ENCODE measurements around the gene COL24A1.
"Not testable (repeated sequence)": the region's sequence is repeated elsewhere in the genome, so short reads cannot be mapped to it uniquely, and the experiment has no call there.

The COL24A1 gene

DNA sequence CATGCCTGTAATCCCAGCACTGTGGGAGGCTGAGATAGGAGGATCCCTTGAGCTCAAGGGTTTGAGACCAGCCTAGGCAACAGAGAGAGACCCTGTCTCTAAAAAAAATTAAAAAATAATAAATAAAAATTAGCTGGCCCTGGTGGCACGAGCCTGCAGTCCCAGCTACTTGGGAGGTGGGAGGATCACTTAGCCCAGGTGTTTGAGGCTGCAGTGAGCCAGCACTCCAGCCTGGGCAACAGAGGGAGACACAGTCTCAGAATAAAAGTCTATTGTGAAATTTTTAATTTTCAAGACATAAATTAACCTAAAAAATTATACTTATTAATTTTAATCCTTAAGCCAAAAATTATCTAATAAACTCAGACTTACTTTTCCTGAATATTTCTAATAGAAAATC is 317.1 kb downstream of the COL24A1 start:
- TF ChIP-seq, protein P1, sequence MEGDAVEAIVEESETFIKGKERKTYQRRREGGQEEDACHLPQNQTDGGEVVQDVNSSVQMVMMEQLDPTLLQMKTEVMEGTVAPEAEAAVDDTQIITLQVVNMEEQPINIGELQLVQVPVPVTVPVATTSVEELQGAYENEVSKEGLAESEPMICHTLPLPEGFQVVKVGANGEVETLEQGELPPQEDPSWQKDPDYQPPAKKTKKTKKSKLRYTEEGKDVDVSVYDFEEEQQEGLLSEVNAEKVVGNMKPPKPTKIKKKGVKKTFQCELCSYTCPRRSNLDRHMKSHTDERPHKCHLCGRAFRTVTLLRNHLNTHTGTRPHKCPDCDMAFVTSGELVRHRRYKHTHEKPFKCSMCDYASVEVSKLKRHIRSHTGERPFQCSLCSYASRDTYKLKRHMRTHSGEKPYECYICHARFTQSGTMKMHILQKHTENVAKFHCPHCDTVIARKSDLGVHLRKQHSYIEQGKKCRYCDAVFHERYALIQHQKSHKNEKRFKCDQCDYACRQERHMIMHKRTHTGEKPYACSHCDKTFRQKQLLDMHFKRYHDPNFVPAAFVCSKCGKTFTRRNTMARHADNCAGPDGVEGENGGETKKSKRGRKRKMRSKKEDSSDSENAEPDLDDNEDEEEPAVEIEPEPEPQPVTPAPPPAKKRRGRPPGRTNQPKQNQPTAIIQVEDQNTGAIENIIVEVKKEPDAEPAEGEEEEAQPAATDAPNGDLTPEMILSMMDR (IDR thresholded peaks at IDR 0.05; ENCODE audit: low read depth, low read length), result no peak
- DNase-seq (ENCODE audit: extremely low read depth, low read depth), result no peak

GRCh38 chr1:85838238-85838637 is 318.3 kb downstream of the COL24A1 start:
- TF ChIP-seq, protein P1 (IDR thresholded peaks at IDR 0.05; ENCODE audit: low read depth, low read length), result no peak

DNA sequence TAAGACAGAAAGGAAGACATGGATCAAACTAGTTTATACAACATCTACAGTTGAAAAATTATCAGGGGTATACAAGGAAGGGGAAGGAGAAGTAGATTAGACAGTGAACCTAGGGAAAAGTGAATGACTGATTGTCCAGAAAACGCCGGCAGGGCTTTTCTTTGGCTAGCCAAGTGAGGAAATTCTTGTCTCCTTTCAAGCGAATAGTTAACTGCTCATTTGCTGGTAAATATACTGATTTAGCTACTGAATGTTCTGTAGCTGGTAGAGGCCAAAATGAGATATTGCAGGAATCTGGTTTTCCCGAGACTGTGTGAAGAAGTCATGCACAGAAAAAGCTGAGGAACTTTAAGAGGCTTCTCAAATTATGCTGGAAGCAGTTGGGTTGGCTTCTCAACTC is 319.8 kb downstream of the COL24A1 start:
- no peak for DNase-seq (ENCODE audit: extremely low read depth, low read depth)
- TF ChIP-seq, protein P1 (IDR thresholded peaks at IDR 0.05; ENCODE audit: low read depth, low read length), result no peak

More at GRCh38 chr1:85838238-85838637, 318.3 kb downstream of the COL24A1 start:
- DNase-seq (ENCODE audit: extremely low read depth, low read depth), result no peak

GRCh38 chr1:85833165-85833564 is 323.4 kb downstream of the COL24A1 start:
- not testable (repeated sequence) for DNase-seq (ENCODE audit: extremely low read depth, low read depth)

DNA sequence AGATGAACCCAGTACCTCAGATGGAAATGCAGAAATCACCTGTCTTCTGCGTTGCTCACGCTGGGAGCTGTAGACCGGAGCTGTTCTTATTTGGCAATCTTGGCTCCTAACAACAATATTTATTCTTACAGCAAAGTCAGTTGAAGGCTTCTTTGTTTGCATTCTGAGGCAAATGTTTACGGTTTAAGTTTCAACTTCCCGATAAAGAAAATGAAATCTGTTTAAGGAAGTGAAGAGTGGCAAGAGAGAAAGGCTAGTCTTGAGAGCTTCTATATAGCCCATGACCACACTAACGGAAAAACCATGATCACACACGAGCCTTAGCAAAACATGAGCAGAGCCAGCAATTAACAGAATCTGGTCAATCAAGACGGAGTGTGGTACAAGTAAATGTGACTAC is 325.7 kb downstream of the COL24A1 start:
- no peak for DNase-seq (ENCODE audit: extremely low read depth, low read depth)
- TF ChIP-seq, protein P1 (IDR thresholded peaks at IDR 0.05; ENCODE audit: low read depth, low read length), result no peak

DNA sequence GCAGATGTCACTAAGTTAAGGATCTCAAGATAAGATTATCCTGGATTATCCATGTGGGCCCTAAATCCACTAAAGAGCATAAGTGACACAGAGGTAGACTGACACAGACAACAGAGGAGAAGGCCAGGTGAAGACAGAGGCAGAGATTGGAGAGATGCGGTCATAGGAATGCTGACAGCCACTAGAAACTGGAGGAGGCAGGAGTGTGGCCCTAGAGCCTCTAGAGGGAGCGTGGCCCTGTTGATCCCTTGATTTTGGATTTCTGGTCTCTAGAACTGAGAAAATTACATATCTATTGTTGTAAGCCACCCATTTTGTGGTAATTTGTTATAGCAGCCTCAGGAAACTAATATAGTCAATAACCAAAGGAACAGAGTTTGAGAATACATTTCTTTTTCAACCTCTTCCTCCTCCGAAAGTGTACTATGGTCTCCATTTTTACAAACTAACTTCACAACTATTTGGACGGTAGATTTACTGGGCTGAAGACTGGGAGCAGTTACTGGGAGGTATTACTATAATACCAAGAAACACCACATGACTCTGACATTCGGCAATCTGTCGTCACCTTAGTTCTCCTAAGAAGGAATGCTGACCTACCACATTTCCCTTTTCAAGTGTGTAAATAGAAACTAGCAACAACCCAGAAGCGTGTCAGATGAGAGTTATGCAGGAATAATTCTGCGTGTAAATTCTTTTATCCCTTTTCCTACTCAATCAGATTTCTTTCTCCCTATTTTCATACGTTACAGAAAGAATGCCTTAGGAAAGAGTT is 332.3 kb downstream of the COL24A1 start:
- DNase-seq (ENCODE audit: extremely low read depth, low read depth), result no peak
- TF ChIP-seq, protein P1 (IDR thresholded peaks at IDR 0.05; ENCODE audit: low read depth, low read length), result no peak

GRCh38 chr1:85822696-85823095 is 333.9 kb downstream of the COL24A1 start:
- TF ChIP-seq, protein P1 (IDR thresholded peaks at IDR 0.05; ENCODE audit: low read depth, low read length), result no peak
- peak; percentile 19 for DNase-seq (ENCODE audit: extremely low read depth, low read depth)

- peak; percentile 23 for DNase-seq (ENCODE audit: extremely low read depth, low read depth)
- TF ChIP-seq, protein P1 (IDR thresholded peaks at IDR 0.05; ENCODE audit: low read depth, low read length), result no peak
Observed at GRCh38 chr1:85818371-85818770, 338.2 kb downstream of the COL24A1 start.

All from AG09319 (cell line).